Smooth muscle cell (in vitro differentiated cells): ENCODE data around the gene ZMYM4. TPM values are rescaled to one million over a fixed set of nuclear protein-coding genes. Genes with fewer than 3 reads are reported as not detected.

Experiments used
- DNase-seq: peaks from one replicate; lab custom pipeline; 2025; ENCODE audit not compliant: unreplicated experiment; lab: John Stamatoyannopoulos, UW
- H2AFZ ChIP-seq: fragments of 200-600 bp; sonication (generic); 2 replicates; pipeline ENCODE4 v1.6.0; 2016; ENCODE audit warnings: antibody characterized with exemption, low read depth, mild to moderate bottlenecking
- H3F3A ChIP-seq: fragments of 200-600 bp; sonication (generic); 2 replicates; pipeline ENCODE4 v1.6.0; 2017; ENCODE audit warnings: antibody characterized with exemption, low read depth
- H3K27ac ChIP-seq: fragments of 200-600 bp; sonication (generic); 2 replicates; pipeline ENCODE4 v1.5.1; 2016; ENCODE audit warnings: low read depth, mild to moderate bottlenecking
- H3K27me3 ChIP-seq: fragments of 200-600 bp; sonication (generic); 2 replicates; pipeline ENCODE4 v1.6.1; 2016; ENCODE audit warnings: low read depth, mild to moderate bottlenecking
- H3K36me3 ChIP-seq: fragments of 200-600 bp; sonication (generic); 2 replicates; pipeline ENCODE4 v1.5.1; 2016; ENCODE audit warnings: low read depth
- H3K4me1 ChIP-seq: fragments of 200-600 bp; sonication (generic); 2 replicates; pipeline ENCODE4 v1.5.1; 2016; ENCODE audit warnings: low read depth
- H3K4me2 ChIP-seq: fragments of 200-600 bp; sonication (generic); 2 replicates; pipeline ENCODE4 v1.6.0; 2016; ENCODE audit warnings: mild to moderate bottlenecking
- H3K4me3 ChIP-seq: fragments of 200-600 bp; sonication (generic); 2 replicates; pipeline ENCODE4 v1.5.1; 2016; ENCODE audit warnings: mild to moderate bottlenecking
- H3K79me2 ChIP-seq: fragments of 200-600 bp; sonication (generic); 2 replicates; pipeline ENCODE4 v1.6.0; 2016; ENCODE audit warnings: low read depth, mild to moderate bottlenecking
- H3K9ac ChIP-seq: fragments of 200-600 bp; sonication (generic); 2 replicates; pipeline ENCODE4 v1.6.0; 2016; ENCODE audit warnings: low read depth
- H3K9me3 ChIP-seq: fragments of 200-600 bp; sonication (generic); replicated peaks from 2 replicates; pipeline ENCODE4 v1.5.1; 2016; ENCODE audit warnings: low read depth
- H4K20me1 ChIP-seq: fragments of 200-600 bp; sonication (generic); 2 replicates; pipeline ENCODE4 v1.6.0; 2016; ENCODE audit warnings: low read depth
- CTCF ChIP-seq: fragments of 200-600 bp; sonication (generic); IDR thresholded peaks from 2 replicates; pipeline ENCODE4 v1.5.1; 2017; ENCODE audit warnings: borderline replicate concordance, mild to moderate bottlenecking, antibody characterized with exemption; ENCODE audit not compliant: insufficient read depth, poor library complexity, severe bottlenecking
- WGBS: methylation state at CpG from one replicate; pipeline ENCODE4 v1.1.7; 2016; ENCODE audit warnings: low lambda C conversion rate; 5-methylcytosine and 5-hydroxymethylcytosine counted together
- polyA plus RNA-seq: library from polyadenylated mRNA; unstranded; fragments of >200 nt; fragmentation: Nextera tagmentation; extraction: Ambion mirVana; gene quantifications from 2 replicates; pipeline ENCODE4 v1.2.1, GENCODE V29; 2016
- total RNA-seq: library from RNA; depleted of rRNA; stranded (reverse); fragments of >200 nt; gene quantifications from 2 replicates; pipeline ENCODE4 v1.2.3, GENCODE V29; 2014

Gene ZMYM4
- total and polyA plus RNA-seq, 2 experiments from 2014 or later: 18.7 to 27.2 TPM

GRCh38 chr1:35394386-35394785 lies 125.9 kb downstream of the ZMYM4 start:
- H3K4me2 ChIP-seq: no peak overlapping the region
- no peaks in the 10 kb centered on the region for H4K20me1 ChIP-seq
- H3K79me2 ChIP-seq: no peaks in the 10 kb centered on the region
- H3K9me3 ChIP-seq: no peaks in the 10 kb centered on the region
- no peaks in the 10 kb centered on the region for H3K27me3 ChIP-seq
- no peaks in the 10 kb centered on the region for H3F3A ChIP-seq
- H3K4me1 ChIP-seq: no peaks in the 10 kb centered on the region
- no peak for DNase-seq
- H3K4me3 ChIP-seq: no peak overlapping the region
- WGBS: 100% methylated on average over 2 of the region's 2 CpGs
- H3K27ac ChIP-seq: no peak overlapping the region
- H3K36me3 ChIP-seq: peaks cover 51% of the 10 kb centered on the region
- TF ChIP-seq CTCF: no peak
- no peak overlapping the region for H3K9ac ChIP-seq
- H2AFZ ChIP-seq: no peak overlapping the region

GRCh38 chr1:35398739-35399138 lies 130.2 kb downstream of the ZMYM4 start:
- 100% methylated on average over 3 of the region's 3 CpGs for WGBS
- TF ChIP-seq CTCF: no peak
- peaks cover 46% of the 10 kb centered on the region for H3K36me3 ChIP-seq

DNA sequence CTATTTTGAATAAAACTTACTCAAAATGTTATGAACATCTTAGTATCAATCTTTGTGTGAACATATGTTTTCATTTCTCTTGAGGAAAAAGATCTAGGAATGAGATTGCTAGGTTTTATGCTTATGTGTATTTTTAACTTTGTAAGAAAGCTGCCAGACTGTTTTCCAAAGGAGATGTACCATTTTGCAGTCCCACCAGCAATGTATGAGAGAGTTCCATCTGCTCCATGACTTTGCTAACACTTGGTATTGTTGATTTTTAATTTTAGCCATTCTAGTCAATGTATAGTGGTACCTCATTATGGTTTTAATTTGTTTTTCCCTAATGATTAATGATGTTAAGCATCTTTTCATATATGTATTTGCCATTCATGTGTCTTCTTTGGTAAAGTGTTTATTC lies 132.5 kb downstream of the ZMYM4 start:
- Histone ChIP-seq H3K4me2 (no peak overlapping the region), H4K20me1 (no peaks in the 10 kb centered on the region), H3K4me3 (no peak overlapping the region), H3K4me1 (no peaks in the 10 kb centered on the region), H3K27me3 (no peaks in the 10 kb centered on the region), H3K36me3 (peaks cover 32% of the 10 kb centered on the region), H3K9me3 (no peaks in the 10 kb centered on the region), H3K9ac (no peak overlapping the region), H3K79me2 (no peaks in the 10 kb centered on the region), H3K27ac (no peak overlapping the region), H2AFZ (no peak overlapping the region), H3F3A (no peaks in the 10 kb centered on the region)
- TF ChIP-seq CTCF: no peak
- no peak for DNase-seq

More at GRCh38 chr1:35398739-35399138, 130.2 kb downstream of the ZMYM4 start:
- H3K79me2 ChIP-seq: no peaks in the 10 kb centered on the region
- H3K4me2 ChIP-seq: no peak overlapping the region
- no peaks in the 10 kb centered on the region for H3K27me3 ChIP-seq
- no peak for DNase-seq
- H3K9ac ChIP-seq: no peak overlapping the region
- H2AFZ ChIP-seq: no peak overlapping the region
- H4K20me1 ChIP-seq: no peaks in the 10 kb centered on the region
- no peak overlapping the region for H3K4me3 ChIP-seq
- no peaks in the 10 kb centered on the region for H3K4me1 ChIP-seq
- no peaks in the 10 kb centered on the region for H3K9me3 ChIP-seq
- H3K27ac ChIP-seq: no peak overlapping the region
- no peaks in the 10 kb centered on the region for H3F3A ChIP-seq

DNA sequence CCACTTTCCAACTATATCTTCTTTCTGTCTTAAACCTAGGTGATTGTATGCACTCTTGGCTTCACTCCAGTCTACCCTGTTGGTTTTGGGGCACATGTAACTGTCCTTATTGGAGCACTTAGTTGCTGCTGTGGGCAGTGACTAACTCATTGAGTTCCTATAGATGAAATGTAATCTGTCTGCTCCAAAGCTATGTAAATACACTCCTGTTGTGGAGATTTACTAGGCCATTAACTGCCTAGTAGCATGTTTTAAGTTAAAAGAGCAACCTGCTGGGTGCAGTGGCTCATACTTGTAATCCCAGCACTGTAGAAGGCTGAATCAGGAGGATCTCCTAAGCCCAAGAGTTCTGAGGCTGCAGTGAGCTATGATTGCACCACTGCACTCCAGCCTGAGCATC lies 137.6 kb downstream of the ZMYM4 start:
- no peaks in the 10 kb centered on the region for H3K4me1 ChIP-seq
- no peak overlapping the region for H3K4me3 ChIP-seq
- H3F3A ChIP-seq: no peaks in the 10 kb centered on the region
- H3K27ac ChIP-seq: no peak overlapping the region
- TF ChIP-seq CTCF: no peak
- H3K79me2 ChIP-seq: no peaks in the 10 kb centered on the region
- H3K36me3 ChIP-seq: peaks cover 18% of the 10 kb centered on the region
- no peaks in the 10 kb centered on the region for H3K27me3 ChIP-seq
- H3K9ac ChIP-seq: no peak overlapping the region
- H3K9me3 ChIP-seq: no peaks in the 10 kb centered on the region
- no peak overlapping the region for H3K4me2 ChIP-seq
- H2AFZ ChIP-seq: no peak overlapping the region
- no peak for DNase-seq
- H4K20me1 ChIP-seq: no peaks in the 10 kb centered on the region
